Stimulated activated CD8-positive, alpha-beta memory T cell treated with anti-CD3 and anti-CD28 coated beads, Interleukin-15, amount 100 ng/mL, for 48 hours (primary cell): Measurements from ENCODE around the gene SAMD3.
"Not testable (repeated sequence)": the region's sequence is repeated elsewhere in the genome, so short reads cannot be mapped to it uniquely, and the experiment has no call there.

Experiments
- DNase-seq, 2 donors: peaks; one replicate each; pipeline ENCODE4 v3.0.0-alpha.2; 2020; ENCODE audit warnings: low read depth in 2 of 2

The SAMD3 gene, protein sequence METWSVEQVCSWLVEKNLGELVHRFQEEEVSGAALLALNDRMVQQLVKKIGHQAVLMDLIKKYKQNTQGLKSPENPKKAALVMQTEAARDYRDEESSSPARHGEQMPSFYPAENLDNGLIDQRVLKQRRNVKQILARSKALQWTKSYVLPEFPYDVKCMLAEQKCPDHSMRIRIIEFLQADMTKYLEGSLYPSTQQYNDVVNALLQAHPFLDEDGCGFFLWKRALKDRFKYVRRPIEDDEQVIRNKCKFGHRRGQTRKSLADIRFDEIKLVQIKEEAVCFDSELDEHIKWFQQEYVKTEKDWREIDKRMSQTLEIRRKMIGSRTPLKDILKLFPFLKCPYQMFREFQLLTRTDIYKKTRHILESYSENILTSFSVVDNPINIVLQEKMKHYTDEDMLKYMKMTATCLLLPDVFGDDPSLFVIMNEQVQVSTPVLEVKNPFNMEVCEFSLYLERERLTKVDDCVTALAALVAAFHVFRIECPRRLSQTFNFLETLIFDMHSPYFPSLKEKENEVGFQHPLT

DNA sequence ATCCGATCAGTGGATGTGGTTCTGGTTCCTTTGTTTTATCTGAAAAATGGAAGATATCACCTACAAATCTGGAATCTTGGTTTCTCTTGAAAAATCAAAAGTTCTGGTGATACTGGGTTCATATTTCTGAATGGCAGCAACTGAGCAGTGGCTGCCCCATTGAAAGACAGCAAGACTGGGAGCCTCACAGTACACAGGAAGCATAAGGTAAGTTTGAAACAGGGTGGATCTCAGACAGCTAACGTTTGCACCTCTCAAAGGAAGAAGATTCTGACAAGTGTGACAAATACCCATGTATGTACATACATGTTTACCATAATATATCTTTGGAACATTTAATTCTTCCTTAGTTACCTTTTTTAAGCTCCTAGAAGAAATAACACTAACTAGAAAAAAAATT, at the start of gene SAMD3:
Gene SAMD3, minus strand, starts transcription at position 177 of the 400 bp plus-strand sequence. CDS start 7,678 bp downstream, outside the sequence.
- DNase-seq = no peak

DNA sequence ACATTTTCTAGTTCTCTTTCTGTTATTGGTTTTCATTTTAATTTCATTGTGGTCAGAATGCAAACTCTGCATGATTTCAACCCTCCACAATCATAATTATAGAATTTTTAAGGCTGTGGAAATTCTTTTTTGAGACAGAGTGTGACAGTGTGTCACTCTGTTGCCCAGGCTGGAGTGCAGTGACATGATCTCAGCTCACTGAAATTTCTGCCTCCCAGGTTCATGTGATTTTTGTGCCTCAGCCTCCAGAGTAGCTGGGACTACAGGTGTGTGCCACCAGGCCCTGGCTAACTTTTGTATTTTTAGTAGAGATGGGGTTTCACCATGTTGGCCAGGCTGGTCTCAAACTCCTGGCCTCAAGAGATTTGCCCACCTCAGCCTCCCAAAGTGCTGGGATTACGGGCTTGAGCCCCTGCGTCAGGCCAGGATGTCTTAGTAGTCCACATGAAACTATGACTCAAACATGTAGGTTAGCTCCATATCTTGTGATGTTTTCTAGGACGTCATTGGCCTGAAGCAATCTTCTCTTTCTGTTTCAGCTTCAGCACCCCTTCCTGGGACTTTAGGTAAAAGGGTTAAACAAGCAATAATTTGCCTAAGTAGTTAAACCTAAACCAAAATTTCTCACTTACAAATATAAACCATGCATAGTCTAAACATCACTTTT, 47.4 kb upstream of the SAMD3 start:
- no peak for DNase-seq

DNA sequence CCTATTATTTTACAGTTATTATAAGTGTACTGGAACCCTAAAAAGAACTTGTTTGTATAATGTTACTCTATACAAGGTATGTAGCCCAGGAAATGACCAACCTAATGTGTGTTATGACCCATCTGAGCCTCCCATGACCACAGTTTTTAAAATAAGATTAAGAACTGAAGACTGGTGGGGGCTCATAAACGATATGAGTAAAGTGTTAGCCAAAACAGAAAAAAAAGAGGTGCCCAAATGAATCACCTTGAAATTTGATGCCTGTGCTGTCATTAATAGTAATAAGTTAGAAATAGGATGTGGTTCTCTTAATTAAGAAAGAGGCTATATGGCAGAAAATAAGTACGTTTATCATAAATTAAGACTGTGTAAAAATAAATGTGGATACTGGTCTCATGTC, 42.8 kb upstream of the SAMD3 start:
- not testable (repeated sequence) for DNase-seq

DNA sequence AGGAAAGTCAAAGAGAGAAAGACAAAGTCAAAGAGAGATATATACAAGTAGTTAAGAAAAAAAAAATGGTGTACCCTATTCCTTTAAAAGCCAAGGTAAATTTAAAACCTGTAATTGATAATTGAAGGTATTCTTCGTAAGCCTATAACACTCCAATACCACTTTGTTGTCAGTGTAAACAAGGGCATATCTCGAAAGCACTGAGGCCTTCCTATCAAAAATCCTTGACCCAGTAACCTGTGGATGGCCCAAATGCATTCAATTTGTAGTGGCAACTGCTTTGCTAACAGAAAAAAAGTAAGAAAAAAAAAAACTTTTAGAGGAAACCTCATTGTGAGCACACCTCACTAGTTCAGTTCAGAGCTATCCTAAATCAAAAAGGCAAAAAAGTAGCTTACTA, 39.3 kb upstream of the SAMD3 start:
- DNase-seq = no peak

DNA sequence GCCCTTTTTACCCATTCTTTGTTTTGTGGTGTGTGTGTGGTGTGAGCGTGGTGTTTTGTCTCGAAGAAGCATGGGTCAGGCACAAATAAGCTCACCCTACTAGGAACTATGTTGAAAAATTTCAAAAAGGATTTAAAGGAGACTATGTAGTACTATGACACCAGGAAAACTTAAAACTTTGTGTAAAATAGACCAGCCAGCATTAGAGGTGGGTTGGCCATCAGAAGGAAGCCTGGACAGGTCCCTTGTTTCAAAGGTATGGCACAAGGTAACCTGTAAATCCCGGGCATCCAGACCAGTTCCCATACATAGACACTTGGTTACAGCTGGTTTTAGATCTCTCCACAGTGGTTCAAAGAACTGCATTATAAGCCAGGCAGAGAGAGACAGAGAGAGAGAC, 38.8 kb upstream of the SAMD3 start:
- DNase-seq = not testable (repeated sequence)

DNA sequence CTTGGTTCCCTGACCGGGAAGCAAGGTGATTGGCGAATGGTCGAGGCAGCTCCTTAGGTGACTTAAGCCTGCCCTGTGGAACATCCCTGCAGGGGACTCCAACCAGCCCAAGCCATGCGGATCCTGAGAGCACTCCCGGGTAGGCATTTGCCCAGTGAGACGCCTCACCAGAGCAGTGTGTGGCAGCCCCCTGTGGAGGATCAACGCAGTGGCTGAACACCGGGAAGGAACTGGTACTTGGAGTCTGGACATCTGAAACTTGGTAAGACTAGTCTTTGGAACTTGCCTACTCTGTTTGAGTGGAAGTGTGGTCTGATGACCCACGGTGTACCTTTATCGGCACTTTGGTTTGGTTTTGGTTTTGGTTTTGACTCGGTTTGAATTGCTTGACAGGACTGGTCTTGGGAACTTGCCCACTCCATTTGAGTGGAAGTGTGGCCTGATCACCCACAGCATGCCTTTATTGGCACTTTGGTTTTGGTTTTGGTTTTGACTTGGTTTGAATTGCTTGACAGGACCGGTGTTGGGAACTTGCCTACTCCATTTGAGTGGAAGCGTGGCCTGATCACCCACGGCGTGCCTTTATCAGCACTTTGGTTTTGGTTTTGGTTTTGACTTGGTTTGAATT, 38.0 kb upstream of the SAMD3 start:
- not testable (repeated sequence) for DNase-seq

DNA sequence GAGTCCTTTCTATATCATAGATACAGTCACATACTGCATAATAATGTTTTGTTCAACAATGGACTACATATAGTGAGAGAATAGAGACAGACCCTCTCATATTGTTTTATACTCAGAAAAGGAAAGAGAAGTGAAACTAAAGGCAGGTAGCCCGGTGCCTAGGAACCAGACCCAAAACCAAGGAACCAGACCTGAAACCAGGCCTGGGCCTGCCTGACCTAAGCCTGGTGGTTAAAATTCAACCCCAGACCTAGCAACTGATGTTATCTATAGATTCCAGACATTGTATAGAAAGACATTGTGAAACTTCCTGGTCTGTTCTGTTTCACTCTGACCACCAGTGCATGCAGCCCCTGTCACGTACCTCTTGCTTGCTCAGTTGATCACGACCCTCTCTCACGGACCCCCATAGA, 37.3 kb upstream of the SAMD3 start:
- peak in 1 of 2 donors; percentile 15 for DNase-seq

DNA sequence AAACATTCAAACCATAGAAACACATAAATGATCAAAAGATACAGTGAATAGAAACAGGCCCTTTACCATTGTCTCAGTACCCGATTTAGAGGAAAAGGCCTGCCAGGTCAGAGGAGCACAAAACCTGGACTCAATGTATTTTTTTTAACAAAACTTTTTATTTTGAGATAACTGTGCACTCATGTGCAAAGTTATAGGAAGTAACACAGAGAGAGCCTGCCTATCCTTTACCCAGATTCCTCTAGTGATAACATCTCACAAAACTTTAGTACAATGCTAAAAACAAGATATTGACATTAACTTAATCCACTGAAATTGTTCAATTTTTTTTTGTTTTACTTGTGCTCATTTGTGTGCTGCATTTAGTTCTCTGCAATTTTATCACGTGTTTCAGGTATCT, 36.8 kb upstream of the SAMD3 start:
- no peak for DNase-seq

DNA sequence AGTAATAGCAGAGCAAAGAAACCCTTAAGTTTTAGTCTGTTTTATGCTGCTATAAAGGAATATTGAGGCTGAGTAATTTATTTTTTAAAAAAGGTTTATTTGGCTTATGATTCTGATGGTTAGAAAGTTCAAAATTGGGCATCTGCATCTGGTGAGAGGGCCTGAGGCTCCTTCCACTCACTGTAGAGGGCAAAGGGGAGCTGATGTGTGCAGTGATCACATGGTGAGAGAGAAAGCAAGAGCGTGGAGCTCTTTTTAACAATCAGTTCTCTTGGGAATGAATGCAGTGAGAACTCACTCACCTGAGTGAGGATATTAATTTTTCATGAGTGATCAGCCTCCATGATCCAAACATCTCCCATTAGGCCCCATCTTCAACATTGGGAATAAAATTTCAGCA, 36.4 kb upstream of the SAMD3 start:
- DNase-seq = no peak

DNA sequence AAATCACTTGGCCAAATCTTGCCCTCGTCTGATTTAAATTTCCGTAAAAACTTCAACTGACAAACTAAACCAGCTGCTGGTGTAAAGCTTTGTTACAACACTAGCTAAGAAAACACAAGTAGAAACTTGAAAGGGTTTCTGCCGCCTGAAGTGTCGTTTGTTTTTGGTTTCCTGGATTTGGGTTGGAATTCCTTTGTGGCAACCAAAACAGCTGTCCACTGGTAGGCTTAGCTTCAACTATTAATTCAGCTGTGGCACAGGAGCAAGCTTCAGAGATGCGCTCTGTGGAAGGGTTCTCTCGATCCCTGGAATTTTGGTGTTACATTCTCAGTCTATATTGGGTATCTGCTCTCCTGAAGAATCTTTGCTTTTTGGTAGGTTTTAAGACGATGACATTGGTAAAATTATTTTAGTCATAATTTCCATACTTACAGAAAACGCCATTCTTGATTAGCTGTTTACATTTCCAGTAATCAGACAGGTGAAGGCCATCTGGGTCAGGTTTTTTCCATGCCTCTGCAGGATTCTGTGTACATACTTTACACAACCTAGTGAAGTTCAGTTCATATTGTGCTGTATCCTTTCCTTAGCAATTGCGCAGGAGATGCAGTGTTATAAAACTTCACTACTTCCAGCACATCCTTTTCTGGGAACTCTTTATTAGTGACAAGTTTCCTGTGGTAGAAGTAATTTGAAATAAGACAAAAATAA, 29.9 kb upstream of the SAMD3 start:
- no peak for DNase-seq

DNA sequence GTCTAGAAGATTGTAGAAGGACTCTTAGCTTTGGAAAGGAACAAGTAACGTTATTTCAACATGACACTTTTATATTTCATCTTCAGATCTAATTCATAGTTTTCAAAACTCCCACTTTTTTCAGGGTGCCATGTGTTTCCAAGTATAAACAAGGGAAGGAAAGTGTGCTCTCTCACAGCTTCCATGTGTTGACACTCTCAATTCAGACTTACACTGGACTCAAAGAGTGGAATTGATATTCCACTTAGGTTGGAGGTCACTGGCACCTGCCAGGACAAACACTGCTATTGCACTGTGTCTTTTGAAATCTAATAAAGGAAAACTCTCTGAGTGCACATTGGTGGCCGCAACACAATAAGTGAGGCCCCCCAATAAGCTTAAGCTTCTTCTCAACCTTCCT, 22.5 kb upstream of the SAMD3 start:
- DNase-seq = no peak

DNA sequence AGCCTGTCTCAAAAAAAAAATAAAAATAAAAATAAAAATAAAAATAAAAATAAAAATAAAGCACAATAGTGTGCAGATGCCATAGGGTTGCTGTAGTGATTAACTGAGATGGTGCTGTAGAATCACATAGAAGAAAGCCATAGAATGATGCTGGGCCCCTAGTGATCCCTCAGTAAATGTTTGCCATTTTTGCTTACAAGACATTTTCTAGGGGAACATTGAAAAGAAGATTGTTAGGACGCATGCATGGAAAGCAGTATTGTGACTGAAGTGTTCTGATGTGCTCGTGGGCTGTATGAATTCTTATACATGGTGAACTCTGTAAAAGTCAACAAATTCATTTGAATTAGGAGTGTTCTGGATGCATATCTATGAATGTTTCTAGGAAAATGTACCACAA, 22.0 kb upstream of the SAMD3 start:
- DNase-seq = no peak

DNA sequence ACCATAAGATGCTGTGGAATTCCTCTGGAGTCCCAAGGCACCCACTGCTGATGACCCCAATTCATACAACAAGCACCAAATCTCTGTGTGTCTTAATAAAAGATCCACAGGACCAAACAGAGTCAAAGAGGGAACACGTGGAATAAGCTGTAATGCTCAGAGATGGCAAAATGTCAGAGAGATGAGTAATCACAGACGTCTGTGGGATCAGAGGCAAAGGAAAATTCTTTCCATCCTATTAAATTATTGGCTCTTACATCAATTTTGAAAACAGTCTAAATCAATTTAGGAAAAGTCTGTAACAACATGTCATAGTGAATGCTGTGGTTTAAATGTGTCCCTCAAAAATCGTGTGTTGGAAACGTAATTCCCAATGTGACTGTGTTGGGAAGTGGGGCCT, 17.5 kb upstream of the SAMD3 start:
- no peak for DNase-seq

DNA sequence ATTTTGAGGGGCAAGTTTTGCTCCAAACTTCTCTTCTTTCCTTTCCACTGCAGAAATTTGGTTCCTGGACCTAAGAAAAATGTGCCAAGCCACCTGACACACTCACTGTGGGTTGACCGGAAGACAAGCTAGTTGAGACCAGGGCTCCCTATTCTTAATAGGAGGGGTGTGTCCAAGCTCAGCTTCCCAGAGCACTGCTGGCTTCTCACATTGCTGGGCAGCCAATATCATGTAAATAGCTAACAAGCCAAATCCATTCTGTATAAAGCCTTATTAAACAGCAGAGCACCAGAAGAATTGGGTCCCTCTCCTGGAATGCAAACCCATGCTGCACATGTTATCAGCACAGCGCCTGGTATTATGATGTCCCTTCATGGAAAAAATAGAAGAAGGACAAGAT, 17.0 kb upstream of the SAMD3 start:
- DNase-seq = no peak

DNA sequence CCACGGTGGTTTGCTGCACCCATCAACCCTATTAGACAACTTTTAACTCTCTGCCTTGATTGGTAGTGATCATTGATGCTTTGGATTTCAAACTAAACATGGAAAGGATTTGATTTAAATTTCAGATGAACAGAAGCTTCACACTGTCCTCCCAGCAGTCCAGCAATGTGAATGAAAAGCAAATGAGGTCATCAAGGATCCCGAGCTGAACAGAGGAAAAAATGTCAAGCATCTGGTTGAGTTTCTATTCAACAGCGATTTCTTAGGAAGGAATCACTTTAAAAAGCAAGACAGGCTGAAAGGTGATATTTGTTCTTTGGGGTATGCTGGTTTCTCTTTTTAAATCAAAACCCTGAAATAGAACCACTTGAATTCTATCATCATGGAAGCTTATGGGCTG, 10.6 kb upstream of the SAMD3 start:
- DNase-seq = no peak

DNA sequence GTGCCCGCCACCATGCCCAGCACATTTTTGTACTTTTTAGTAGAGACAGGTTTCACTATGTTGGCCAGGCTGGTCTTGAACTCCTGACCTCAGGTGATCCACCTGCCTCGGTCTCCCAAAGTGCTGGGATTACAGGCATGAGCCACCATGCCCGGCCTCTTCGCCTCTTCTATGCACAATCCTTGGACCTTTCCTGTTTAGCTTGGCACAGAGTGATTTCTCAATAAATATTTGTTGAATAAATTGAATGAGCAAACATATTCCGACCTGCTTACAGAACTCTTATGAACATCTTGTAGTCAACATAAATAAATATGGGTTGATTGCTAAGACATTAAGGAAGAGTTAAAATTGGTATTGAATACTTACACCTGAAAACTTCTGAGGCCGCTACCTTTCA, 7.8 kb upstream of the SAMD3 start:
- DNase-seq = not testable (repeated sequence)

DNA sequence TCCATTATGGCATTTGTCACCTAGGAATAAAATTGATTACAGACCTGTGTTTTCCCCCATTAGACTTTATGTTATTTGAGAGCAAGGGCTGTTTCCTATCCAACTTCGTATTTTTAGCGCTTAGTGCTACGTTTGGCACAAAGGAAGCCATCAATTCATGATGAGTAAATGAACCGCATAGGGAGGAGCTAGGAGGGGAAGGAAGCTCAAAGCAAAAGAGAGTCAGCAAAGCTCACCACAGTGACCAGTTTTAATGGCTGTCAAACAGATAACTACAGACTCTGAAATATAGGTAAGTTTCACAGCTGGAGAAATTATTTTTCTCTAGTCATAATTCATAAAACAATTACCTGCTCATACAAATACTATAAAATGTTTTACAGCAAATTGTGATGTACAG, 6.9 kb upstream of the SAMD3 start:
- no peak for DNase-seq

DNA sequence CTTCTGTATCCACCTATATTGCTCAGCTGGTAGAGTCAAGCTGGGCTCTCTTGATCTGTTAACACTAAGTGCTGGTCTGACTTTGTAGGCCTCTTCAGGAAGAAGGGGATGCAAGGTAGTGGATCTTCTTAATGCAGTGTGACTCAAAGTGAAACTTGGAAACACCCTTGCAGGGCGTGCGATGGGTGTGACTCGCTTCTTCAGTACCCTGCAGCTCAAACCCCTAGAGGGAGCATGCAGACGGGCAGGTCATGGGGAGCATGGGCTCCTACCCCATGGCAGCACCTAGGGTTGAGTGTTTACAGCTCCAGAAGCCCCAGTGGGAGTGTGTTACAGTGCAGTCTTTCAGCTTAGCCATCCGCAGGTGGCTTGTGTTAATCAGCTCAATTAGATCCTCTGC, 757 bp upstream of the SAMD3 start:
- DNase-seq = peak; percentile 48 to 60

DNA sequence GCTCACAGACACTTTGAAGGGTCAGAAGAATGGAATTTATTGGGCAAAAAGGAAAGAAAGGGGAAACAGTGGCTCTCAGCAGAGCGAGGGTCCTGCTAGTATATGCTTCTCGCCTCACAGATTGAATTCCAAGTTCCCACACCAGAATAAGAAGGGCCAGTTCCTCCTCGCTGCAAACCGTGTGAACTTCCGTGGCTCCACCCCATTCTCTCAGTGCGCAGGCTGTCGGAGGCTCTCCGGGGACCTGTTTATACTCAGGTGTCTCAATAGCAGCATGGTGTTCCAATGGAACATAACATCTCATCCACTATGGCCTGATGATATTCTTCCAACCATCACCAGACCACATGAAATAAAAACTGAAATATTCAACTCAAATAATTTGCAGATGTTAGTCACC, 4.6 kb downstream of the SAMD3 start:
- DNase-seq = no peak

DNA sequence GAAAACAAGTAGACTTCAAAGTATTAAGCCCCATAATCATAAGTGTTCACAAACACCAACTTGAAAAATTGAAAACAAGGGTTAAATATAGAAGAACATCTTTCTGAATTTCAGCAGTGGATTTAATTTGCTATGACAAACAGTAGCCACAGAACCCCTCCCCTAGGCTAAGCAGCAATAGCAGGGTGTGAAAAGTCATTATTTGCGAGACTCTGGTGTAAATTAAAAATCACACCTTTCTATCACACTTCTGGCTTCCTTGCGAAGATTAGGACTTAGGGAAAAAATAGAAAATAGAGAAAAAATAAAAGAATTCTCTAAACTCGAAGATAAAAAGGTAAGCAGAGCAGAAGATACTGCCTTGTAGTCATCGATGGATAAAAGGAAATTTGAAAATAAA, 6.1 kb downstream of the SAMD3 start:
- DNase-seq = no peak

DNA sequence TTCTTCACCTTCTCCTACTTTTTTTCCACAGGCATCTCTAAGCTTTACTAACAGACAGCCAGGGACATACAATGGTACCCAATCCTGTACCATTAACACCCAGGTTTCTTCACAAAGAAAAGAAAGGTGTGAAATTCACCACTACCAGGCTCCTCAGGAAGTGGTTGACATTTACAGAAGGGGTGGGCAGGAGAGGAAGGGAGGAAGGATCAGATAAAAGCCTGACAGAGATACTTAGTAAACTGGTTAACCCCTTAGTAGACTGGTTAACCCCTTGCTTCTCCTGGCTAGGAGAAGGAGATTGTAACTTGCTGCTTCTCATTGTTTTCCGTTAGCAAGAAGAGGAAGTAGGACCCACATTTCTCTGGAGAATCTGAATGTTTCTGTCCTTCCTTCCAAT, 7.2 kb downstream of the SAMD3 start:
- DNase-seq = peak in 1 of 2 donors; percentile 14
